RWPE2 (cell line): ENCODE data around the gene FBXW12.
A peak's percentile ranks its signal among the peaks of the same experiment; 100 is the strongest.

Source experiments
- ATAC-seq: fragments of 200-7000 bp; cut with Tn5 transposase; 3 replicates; pipeline ENCODE4 v1.9.1; 2021; ENCODE audit warnings: low read depth
- DNase-seq: peaks from one replicate; pipeline ENCODE4 v3.0.0-alpha.2; 2020; ENCODE audit warnings: low spot score
- H3K27ac ChIP-seq: fragments of 450-650 bp; 2 replicates; pipeline ENCODE4 v1.5.1; 2017; ENCODE audit warnings: mild to moderate bottlenecking; ENCODE audit not compliant: poor library complexity, severe bottlenecking
- H3K27me3 ChIP-seq: fragments of 250-450 bp; sonication (Bioruptor Pico); 2 replicates; pipeline ENCODE4 v1.5.1; 2021; ENCODE audit warnings: mild to moderate bottlenecking, moderate library complexity; ENCODE audit not compliant: insufficient read depth, poor library complexity, severe bottlenecking
- H3K36me3 ChIP-seq: fragments of 250-450 bp; sonication (Bioruptor Pico); 2 replicates; pipeline ENCODE4 v1.5.1; 2020; ENCODE audit warnings: low read depth, mild to moderate bottlenecking, moderate library complexity
- H3K4me1 ChIP-seq: fragments of 250-450 bp; sonication (Bioruptor Pico); 2 replicates; pipeline ENCODE4 v1.5.1; 2021; ENCODE audit warnings: mild to moderate bottlenecking, moderate library complexity; ENCODE audit not compliant: insufficient read depth, poor library complexity, severe bottlenecking
- H3K4me3 ChIP-seq: fragments of 250-450 bp; sonication (Bioruptor Pico); 2 replicates; pipeline ENCODE4 v1.5.1; 2021; ENCODE audit warnings: mild to moderate bottlenecking, moderate library complexity; ENCODE audit not compliant: severe bottlenecking
- H3K9me3 ChIP-seq: fragments of 250-450 bp; sonication (Bioruptor Pico); 2 replicates; pipeline ENCODE4 v1.5.1; 2021; ENCODE audit warnings: mild to moderate bottlenecking, moderate library complexity; ENCODE audit not compliant: severe bottlenecking
- TF ChIP-seq, protein P1 (sequence below): fragments of 450-650 bp; IDR thresholded peaks from one replicate; pipeline ENCODE4 v1.5.1; 2017; ENCODE audit warnings: mild to moderate bottlenecking, moderate library complexity; ENCODE audit not compliant: poor library complexity, severe bottlenecking

FBXW12 gene

GRCh38 chr3:48412375-48413001 lies 40.5 kb downstream of the FBXW12 start:
- Histone ChIP-seq H3K4me1 (no peaks in the 10 kb centered on the region), H3K36me3 (peaks cover 100% of the 10 kb centered on the region), H3K4me3 (no peak overlapping the region), H3K9me3 (no peaks in the 10 kb centered on the region), H3K27ac (no peak overlapping the region), H3K27me3 (no peaks in the 10 kb centered on the region)
- TF ChIP-seq, protein P1, sequence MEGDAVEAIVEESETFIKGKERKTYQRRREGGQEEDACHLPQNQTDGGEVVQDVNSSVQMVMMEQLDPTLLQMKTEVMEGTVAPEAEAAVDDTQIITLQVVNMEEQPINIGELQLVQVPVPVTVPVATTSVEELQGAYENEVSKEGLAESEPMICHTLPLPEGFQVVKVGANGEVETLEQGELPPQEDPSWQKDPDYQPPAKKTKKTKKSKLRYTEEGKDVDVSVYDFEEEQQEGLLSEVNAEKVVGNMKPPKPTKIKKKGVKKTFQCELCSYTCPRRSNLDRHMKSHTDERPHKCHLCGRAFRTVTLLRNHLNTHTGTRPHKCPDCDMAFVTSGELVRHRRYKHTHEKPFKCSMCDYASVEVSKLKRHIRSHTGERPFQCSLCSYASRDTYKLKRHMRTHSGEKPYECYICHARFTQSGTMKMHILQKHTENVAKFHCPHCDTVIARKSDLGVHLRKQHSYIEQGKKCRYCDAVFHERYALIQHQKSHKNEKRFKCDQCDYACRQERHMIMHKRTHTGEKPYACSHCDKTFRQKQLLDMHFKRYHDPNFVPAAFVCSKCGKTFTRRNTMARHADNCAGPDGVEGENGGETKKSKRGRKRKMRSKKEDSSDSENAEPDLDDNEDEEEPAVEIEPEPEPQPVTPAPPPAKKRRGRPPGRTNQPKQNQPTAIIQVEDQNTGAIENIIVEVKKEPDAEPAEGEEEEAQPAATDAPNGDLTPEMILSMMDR: no peak
- DNase-seq (peak; percentile 41), ATAC-seq (no peak)

- Histone ChIP-seq H3K27ac (peak overlapping the region; percentile 22), H3K9me3 (no peaks in the 10 kb centered on the region), H3K4me1 (no peaks in the 10 kb centered on the region), H3K4me3 (no peak overlapping the region), H3K27me3 (no peaks in the 10 kb centered on the region), H3K36me3 (peaks cover 100% of the 10 kb centered on the region)
- ATAC-seq (peak; percentile 37; the same call in 2 of the 3 replicates), DNase-seq (peak; percentile 52)
- TF ChIP-seq, protein P1: no peak
Observed at GRCh38 chr3:48413086-48413485, 41.1 kb downstream of the FBXW12 start.

GRCh38 chr3:48413611-48414010 lies 41.6 kb downstream of the FBXW12 start:
- TF ChIP-seq, protein P1: no peak
- Histone ChIP-seq H3K27me3 (no peaks in the 10 kb centered on the region), H3K9me3 (no peaks in the 10 kb centered on the region), H3K27ac (peak overlapping the region; percentile 22), H3K4me1 (no peaks in the 10 kb centered on the region), H3K36me3 (peaks cover 99% of the 10 kb centered on the region), H3K4me3 (no peak overlapping the region)
- peak; percentile 52 for DNase-seq
- no peak for ATAC-seq

DNA sequence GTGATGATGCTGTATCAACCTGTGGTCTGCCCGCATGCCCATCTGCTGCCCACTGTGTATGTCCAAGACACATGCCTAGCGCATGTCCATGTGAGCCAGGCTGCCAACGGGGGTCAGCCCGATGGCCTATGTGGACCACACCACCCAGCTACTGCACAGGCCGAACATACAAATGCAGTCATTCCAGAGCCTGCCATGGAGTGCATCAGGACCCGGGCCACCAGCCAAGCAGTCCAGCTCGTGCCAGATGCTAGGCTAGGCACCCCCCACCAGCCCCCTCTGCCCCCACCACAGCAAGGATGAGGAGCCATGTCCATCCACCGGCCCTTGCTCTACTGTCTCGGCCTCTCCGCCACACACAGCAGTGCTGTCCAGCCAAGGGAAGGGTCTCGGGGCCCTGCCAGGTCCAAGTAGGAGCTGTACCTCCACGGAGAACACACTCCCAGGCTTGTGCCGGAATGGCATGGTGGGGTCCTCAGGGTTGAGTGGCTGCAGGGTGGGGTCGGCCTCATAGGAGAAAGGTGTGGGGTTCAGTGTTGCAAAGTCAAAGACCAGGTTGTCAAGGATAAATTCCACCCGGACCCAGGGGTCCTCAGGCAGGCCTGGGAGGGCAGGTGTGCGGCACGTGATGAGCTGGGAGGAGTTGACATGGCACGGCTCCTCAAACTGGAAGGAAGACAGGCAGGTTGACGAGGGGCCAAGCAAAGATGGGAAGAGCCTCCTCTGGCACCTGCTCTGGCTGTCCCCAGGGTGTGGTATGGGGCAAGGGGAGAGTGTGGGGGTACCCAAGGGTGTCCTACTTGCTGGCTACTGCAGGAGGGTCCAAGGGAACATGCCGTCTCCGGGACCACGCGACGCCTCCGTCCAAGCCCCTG lies 42.6 kb downstream of the FBXW12 start:
- no peaks in the 10 kb centered on the region for H3K9me3 ChIP-seq
- no peak for ATAC-seq
- no peaks in the 10 kb centered on the region for H3K4me1 ChIP-seq
- DNase-seq: no peak
- TF ChIP-seq, protein P1: no peak
- no peak overlapping the region for H3K4me3 ChIP-seq
- no peak overlapping the region for H3K27ac ChIP-seq
- H3K27me3 ChIP-seq: no peaks in the 10 kb centered on the region
- H3K36me3 ChIP-seq: peaks cover 94% of the 10 kb centered on the region
